Anterior cingulate cortex (tissue), 58 donors: ENCODE data around the gene ZNRF2.
A peak's percentile ranks its signal among the peaks of the same experiment; 100 is the strongest.

ENCODE experiments used
- DNase-seq, 58 donors: peaks; one replicate each; lab custom pipeline; 2025; lab: John Stamatoyannopoulos, UW

The ZNRF2 gene

GRCh38 chr7:30313348-30313747 lies 29.0 kb downstream of the ZNRF2 start:
- no peak for DNase-seq

GRCh38 chr7:30313793-30314192 lies 29.4 kb downstream of the ZNRF2 start:
- DNase-seq = no peak

GRCh38 chr7:30315589-30315988 lies 31.2 kb downstream of the ZNRF2 start:
- no peak for DNase-seq

DNA sequence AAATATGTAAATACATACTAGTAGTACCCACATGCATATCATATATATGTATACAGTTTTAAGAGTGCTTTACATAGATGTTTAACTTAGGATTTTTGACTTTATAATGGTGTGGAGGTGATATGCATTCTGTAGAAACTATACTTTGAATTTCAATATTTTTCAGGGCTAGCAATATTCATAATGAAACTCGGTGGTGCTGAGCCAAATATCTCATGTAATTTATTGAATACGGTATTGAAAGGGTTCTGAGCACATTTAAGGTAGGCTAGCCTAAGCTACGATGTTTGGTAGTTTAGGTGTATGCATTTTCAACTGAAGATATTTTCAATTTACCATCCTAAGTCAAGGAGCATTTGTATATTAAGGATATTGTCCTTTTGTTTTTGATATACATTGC lies 36.0 kb downstream of the ZNRF2 start:
- DNase-seq = no peak

- no peak for DNase-seq
These were observed 36.9 kb downstream of the ZNRF2 start for GRCh38 chr7:30321089-30321881.

DNA sequence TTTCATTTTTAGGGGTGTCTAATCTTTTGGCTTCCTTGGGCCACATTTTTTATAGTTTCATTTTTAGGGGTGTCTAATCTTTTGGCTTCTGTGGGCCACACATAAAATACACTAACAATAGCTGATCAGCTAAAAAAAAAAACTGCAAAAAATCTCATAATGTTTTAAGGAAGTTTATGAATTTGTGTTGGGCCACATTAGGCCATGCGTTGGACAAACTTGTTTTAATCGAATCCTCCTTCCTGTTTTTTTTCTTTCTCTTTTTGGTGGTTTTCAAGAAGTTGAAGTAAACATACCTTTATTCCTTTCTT lies 37.4 kb downstream of the ZNRF2 start:
- DNase-seq = no peak

- peak in 1 of 58 donors; percentile 19 for DNase-seq
These were observed 38.0 kb downstream of the ZNRF2 start for GRCh38 chr7:30322271-30323005.

DNA sequence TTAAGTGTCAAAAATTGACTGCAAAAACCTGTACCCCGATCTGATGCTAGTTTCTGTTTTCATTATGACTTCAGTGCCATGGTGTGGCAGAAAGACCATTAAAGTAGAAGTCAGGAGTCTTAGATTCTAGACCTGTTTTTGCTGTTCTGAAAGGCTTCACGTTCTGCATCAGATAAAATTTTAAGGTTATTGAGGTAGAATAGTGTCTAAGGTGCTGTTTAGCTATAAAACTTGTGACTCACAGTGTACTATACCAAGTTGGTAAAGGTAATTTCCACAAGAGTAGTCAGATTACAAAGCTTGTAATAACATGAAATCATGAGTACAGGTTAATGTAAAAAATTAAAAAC lies 38.6 kb downstream of the ZNRF2 start:
- no peak for DNase-seq

DNA sequence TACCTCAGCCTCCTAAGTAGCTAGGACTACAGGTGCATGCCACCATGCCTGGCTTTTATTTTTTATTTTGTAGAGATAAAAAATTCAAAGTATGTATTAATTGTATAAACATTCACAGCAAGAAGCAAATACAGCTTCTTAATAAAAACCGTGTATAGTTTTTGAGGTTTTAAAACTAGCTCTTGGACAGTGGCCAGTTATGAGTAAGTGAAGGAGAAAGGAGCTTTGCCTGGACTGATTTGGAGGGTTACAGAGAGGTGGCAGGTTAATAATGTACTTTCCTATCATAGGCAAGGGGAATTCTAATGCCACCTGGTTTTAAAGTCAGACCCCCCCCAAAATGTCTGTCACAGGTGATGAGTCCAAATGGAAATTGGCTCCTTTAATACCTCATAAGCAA lies 43.4 kb downstream of the ZNRF2 start:
- DNase-seq = no peak

DNA sequence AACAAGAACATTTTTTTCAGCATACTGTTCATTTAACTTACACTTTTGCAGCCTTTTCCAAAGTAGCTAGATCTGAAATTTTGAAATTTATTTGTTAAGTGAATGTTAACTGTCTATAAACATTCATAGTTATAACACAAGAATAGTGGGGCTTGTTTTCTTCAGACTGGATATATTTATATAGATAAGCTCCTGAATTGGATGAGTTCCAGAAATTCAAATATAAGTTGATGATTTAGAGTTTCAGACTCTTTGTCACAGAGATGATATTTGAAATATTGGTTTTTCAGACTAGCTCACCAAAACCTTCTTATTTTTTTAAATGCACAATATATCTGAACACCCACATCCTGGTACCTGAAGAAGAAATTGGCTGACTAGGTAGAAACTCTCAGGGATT lies 44.0 kb downstream of the ZNRF2 start:
- no peak for DNase-seq

GRCh38 chr7:30329716-30330115 lies 45.3 kb downstream of the ZNRF2 start:
- DNase-seq = no peak

DNA sequence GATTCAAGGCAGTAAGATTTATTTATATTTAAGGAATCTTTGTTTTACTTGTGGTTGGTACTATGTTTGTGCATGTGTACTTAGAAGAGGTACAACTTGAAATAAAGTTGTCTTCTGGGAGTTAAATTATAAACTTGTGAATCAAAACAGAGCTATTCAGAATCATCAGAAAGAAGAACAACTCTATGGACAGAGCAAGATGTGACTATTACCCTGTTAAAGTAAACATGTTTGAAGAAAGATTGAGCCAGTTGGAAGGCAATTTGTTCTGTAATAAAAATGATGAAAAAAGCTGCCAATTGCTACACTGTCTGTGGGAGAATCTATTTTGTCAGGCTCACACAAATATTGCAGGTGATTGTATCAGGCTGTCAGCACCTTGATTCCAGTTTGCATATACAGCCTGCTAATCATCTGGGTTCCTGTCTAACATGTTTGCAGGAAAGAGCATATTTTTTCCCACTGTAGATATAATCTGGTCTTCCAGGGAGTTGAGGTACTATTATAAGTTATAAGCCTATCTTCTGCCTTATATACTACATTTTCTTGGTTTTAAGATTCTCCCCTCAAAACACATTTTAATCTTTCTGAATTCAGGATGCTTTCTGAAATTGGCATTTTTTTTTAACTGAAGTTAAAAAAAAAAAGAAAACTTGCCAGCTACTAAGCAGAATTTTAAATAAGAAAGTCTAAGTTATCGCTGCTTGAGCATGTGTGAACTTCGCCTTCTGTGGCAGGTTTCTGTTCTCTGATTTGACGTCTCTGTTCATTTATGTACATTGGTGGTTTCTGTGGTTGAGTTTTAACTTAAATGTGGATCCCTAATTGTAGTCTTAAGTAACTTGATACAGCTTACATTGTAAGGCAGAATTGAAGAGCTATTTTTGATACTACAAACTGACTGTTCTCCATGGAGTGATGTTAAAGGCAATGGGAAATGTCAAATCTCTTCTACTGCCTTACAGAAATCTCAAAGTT lies 46.0 kb downstream of the ZNRF2 start:
- DNase-seq = peak in 1 of 58 donors; percentile 10

GRCh38 chr7:30331338-30331737 lies 46.9 kb downstream of the ZNRF2 start:
- no peak for DNase-seq

- no peak for DNase-seq
These were observed 48.2 kb downstream of the ZNRF2 start for GRCh38 chr7:30332549-30332948.

GRCh38 chr7:30335763-30336487 lies 51.5 kb downstream of the ZNRF2 start:
- no peak for DNase-seq

GRCh38 chr7:30344513-30344912 lies 60.1 kb downstream of the ZNRF2 start:
- DNase-seq = no peak

- DNase-seq = no peak
These were observed 63.1 kb downstream of the ZNRF2 start for GRCh38 chr7:30347226-30348082.

DNA sequence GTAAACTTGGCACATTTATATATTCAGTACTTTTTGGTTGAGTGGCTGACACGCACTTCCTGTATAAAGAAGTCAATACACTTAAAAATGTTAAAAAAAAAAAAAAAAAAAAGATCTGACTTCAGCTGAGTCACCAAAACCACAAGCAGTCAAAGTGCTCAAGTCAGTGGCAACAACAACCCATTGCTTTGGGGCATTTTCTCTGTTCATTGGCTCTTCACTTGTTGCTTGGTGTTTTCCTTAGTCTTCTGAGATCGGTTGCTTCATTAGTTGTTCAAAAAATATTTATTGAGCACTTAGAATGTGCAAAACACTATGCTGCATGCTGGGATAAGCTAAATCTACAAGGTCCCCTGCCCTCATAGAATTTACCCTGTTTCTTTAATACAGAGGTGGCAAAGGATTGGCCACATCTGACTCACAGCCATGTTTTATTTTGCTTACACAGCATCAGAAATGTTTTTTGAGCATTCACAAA lies 63.7 kb downstream of the ZNRF2 start:
- no peak for DNase-seq

DNA sequence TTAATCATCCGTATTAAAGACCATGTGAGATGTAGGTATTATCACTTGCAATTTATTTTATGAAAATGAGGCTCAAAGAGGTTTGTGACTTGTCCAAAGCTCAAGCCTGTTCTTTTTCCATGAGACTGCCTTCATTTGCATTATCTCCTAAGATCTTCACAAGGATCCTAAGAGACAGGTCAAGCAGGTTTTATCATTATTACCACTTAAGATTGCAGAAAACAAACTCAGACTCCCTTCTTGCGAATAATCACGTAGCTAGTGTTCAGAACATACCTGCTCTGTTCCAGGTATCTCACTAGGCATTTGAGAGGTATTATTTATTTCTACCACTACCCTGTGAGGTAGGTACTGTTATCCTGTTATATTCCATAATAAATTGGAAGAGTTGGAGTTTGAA lies 64.8 kb downstream of the ZNRF2 start:
- no peak for DNase-seq
